Measurements from ENCODE around the gene RELN.

DNA sequence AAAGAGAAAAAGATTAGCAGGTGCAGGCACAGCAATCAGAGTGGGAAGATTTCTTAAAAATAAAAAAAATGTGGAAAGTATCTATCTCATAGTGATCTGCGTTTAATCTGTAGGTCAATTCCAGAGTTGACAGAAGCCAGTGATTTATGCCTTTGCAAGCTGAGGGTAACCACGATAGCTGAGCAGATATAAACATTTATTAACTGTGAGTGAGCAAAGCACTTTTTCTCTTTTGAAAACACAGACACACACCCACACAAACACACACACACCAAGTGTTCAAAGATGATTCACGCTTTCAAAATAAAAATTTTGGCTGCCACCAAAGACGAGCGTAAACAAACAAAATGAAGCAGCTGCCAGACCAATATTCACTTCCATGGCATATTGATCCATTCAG is 300.2 kb downstream of the RELN start:
- TF ChIP-seq, protein P1, sequence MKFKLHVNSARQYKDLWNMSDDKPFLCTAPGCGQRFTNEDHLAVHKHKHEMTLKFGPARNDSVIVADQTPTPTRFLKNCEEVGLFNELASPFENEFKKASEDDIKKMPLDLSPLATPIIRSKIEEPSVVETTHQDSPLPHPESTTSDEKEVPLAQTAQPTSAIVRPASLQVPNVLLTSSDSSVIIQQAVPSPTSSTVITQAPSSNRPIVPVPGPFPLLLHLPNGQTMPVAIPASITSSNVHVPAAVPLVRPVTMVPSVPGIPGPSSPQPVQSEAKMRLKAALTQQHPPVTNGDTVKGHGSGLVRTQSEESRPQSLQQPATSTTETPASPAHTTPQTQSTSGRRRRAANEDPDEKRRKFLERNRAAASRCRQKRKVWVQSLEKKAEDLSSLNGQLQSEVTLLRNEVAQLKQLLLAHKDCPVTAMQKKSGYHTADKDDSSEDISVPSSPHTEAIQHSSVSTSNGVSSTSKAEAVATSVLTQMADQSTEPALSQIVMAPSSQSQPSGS (CRISPR knock-in tag; IDR thresholded peaks at IDR 0.05; ENCODE audit: borderline replicate concordance, low read depth), result no peak
- TF ChIP-seq NR2C2 (CRISPR knock-in tag; IDR thresholded peaks at IDR 0.05) (no peak), ATF1 (CRISPR knock-in tag; IDR thresholded peaks at IDR 0.05) (no peak), CREB1 (CRISPR knock-in tag; IDR thresholded peaks at IDR 0.05) (no peak)
- TF ChIP-seq, protein P2, sequence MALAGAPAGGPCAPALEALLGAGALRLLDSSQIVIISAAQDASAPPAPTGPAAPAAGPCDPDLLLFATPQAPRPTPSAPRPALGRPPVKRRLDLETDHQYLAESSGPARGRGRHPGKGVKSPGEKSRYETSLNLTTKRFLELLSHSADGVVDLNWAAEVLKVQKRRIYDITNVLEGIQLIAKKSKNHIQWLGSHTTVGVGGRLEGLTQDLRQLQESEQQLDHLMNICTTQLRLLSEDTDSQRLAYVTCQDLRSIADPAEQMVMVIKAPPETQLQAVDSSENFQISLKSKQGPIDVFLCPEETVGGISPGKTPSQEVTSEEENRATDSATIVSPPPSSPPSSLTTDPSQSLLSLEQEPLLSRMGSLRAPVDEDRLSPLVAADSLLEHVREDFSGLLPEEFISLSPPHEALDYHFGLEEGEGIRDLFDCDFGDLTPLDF (CRISPR knock-in tag; IDR thresholded peaks at IDR 0.05), result no peak
- TF ChIP-seq, protein P3, sequence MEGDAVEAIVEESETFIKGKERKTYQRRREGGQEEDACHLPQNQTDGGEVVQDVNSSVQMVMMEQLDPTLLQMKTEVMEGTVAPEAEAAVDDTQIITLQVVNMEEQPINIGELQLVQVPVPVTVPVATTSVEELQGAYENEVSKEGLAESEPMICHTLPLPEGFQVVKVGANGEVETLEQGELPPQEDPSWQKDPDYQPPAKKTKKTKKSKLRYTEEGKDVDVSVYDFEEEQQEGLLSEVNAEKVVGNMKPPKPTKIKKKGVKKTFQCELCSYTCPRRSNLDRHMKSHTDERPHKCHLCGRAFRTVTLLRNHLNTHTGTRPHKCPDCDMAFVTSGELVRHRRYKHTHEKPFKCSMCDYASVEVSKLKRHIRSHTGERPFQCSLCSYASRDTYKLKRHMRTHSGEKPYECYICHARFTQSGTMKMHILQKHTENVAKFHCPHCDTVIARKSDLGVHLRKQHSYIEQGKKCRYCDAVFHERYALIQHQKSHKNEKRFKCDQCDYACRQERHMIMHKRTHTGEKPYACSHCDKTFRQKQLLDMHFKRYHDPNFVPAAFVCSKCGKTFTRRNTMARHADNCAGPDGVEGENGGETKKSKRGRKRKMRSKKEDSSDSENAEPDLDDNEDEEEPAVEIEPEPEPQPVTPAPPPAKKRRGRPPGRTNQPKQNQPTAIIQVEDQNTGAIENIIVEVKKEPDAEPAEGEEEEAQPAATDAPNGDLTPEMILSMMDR (IDR thresholded peaks at IDR 0.05), result no peak
